Right hindlimb (tissue), 1 donor: Measurements from ENCODE around the gene USP53.
"Not testable (repeated sequence)": the region's sequence is repeated elsewhere in the genome, so short reads cannot be mapped to it uniquely, and the experiment has no call there.

Source experiments
- DNase-seq: peaks from one replicate; pipeline ENCODE4 v3.0.0-alpha.2; 2018

USP53 gene

GRCh38 chr4:119279945-119280344 is 67.4 kb downstream of the USP53 start:
- DNase-seq = not testable (repeated sequence)

- no peak for DNase-seq
These were observed 68.9 kb downstream of the USP53 start for GRCh38 chr4:119281393-119281792.

- no peak for DNase-seq
These were observed 72.6 kb downstream of the USP53 start for GRCh38 chr4:119284876-119285780.

DNA sequence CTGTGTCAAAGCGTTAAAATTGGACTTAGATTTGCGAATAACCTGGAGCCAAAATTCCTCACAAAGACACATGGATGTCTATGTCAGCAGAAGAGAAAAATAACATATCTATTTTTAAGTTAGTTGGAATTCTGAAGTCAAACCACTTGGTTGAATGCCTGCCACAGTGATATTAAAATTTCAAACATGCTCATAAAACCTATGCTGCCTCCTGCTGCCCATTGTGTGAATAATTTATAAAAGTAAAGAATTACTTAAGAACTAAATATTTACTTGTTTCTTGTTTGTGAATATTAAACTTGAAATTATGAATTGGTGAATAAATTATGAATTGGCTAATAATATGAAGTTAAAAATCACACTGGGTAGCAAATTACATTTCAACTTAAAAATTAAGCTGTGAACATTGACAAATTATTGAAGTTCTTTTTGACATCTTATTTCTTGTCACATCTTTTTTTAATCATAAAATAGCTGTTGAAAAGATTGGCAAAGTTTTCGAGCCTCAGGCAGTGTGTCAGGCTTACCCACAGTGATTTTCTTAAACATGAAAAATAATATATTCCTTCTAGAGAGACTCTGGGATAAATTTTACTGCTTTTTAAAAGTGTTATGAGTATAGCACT is 74.0 kb downstream of the USP53 start:
- DNase-seq = no peak

DNA sequence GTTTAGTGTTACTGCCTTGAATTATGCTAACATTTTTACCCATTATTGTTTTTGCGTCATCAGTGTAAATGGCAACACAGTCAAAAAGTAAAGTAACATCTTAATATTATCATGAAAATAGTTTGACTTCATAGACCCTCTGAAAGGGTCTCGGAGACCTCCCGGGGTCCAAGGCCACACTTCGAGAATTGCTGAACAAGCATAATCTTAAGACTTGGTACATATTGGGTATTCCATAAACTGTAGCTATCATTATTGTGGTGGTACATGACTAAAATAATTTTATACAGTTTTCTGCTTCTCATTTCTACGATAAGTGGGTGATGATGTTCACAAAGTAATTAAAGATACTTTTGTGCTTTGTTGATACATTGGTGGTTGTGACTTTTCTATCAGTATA is 76.8 kb downstream of the USP53 start:
- no peak for DNase-seq

- DNase-seq = no peak
These were observed 78.1 kb downstream of the USP53 start for GRCh38 chr4:119290598-119290997.

- DNase-seq = no peak
These were observed 83.8 kb downstream of the USP53 start for GRCh38 chr4:119296356-119296755.

DNA sequence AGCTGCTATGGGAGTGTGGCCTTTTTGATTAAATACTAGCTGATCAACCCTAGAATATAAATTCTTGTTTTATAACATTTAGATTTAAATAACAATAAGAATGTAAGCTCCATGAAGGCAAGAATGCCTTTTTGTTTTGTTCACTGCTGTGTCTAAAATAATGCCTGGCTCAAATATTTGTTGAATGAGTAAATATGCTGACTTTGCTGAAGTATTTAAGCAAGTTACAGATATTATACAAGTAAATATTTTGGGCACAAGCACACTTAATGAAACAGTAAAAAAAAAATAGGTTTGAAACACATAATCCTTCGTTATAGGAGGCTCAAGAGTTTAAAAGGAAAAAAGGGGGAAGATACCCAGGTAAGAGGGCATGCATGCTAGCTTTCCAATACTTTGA is 85.3 kb downstream of the USP53 start:
- DNase-seq = no peak

GRCh38 chr4:119299260-119299671 is 86.8 kb downstream of the USP53 start:
- DNase-seq = no peak

- no peak for DNase-seq
These were observed 87.2 kb downstream of the USP53 start for GRCh38 chr4:119299741-119300100.

DNA sequence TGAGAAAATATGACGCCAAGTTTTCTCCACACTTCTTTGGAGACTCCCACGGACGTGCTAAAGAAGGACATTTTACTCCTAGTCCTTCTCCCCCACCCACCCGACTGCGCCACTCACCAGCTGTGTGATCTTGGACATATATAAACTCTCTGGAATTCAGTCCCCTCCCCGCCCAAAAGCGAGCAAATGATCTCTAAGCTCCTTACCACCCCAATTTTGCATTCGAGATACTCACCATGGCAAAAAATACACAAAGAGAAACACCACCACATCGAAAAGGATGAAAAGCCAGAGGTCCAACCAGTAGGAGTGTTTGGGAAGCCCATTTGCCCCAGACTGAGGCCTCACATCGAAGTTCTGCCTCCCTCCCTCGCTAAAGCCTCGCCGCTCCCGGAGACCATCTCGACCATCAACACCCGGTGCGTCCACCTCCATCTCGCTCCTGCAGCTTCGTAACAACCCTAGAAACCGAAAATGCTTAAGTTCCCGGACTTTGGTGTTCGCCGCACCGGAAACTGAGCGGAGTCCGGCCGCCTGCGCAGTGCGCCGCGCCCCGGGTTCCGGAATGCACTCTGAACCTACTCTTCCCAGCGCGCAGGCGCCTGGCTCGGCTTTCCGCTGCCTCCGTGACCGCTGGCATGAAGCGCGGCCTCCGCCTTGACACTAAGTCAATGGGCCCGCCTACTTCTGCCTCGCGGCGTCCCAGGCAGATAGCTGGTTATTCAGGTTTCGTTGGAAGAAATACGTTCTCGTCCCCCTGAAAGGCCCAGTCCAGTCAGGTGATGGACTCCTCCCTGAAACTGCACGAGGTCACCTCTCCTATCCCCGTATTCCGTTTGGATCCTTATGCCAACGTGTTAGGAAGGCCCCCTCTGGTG is 87.8 kb downstream of the USP53 start:
- DNase-seq = peak; percentile 93

DNA sequence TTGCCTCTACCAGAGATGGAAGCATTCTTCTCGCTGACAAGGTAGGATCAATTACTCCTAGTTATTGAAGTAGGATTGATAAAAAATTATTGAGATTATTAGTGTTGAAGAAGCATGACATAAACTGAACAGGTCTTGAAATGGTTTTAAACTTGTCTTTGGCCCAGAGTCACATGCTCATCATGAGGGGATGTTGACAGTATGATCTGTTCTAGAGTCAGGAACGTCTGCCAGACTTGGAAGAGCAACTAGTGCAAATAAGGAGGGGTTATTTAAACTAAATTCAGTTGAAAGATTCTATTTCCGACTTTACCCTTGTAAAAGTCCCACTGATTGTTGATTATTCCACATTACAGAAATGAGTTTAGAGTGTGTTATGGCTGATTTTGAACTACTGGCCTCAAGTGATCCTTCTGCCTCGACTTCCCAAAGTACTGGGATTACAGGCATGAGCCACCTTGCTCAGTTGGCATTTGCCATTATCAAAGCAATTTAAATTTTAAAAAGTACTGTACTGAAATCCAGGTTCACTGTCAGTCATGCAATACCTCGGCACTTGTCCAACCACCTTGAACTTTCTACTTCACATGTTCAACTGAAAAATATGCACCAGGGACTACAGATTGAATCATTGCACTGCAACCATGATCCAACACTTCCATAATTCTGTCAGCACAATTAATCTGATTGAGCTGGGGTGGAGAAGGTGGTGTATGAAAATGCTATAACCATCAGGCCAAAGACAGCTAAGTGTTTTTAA is 89.7 kb downstream of the USP53 start:
- no peak for DNase-seq

- DNase-seq = no peak
These were observed 91.2 kb downstream of the USP53 start for GRCh38 chr4:119303587-119304305.

GRCh38 chr4:119304431-119304830 is 91.9 kb downstream of the USP53 start:
- no peak for DNase-seq

DNA sequence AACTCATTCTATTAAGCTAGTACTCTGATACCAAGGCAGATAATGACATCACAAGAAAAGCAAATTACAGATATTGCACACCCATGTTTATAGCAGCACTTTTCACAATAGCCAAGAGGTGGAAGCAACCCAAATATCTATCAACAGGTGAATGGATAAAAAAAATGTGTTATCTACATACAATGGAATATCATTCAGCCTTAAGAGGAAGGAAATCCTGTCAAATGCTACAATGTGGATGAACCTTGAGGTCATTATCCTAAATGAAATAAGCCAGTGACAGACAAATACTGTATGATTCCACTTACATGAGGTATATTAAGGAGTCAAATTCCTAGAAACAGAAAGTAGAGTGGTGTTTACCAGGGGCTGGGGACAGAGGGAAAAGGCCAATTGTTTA is 95.1 kb downstream of the USP53 start:
- no peak for DNase-seq

GRCh38 chr4:119310826-119311225 is 98.3 kb downstream of the USP53 start:
- no peak for DNase-seq

DNA sequence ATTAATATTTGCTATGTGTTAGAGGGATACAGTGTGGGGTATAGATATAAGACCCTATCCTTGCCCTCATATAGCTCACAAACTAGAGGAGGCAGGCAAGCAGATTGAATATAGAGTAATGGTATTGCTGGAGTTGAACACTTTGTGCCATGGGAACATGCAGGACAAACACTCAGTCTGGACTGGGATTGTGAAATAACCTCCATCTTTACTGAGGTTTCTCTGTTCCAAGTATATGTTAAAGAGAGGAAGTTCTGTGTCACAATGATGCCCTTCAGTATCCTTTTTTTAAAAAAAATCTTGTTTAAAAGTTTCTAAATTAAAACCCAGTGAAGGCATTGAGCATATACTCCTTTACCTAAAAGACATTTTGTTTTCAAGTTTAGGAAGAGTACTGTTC is 100.7 kb downstream of the USP53 start:
- DNase-seq = no peak

DNA sequence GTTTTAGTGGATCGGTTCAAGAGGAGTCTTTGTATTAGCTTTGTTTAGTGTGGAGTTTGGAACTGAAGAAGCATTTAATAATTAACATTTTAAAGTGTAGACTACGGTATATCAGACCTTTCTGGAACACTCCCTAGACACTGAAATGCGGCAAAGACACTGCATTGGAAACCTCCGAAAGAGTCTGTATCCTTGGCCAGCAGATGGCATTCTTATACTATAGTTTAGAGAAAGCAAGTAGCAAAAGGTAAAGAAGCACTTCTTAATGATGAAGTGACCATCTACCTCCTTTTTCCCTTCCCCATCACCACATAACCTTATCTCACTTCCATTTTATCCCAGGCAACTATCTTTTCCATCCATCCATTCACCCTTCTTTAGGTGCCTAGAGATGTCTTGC is 101.8 kb downstream of the USP53 start:
- no peak for DNase-seq

- no peak for DNase-seq
These were observed 102.5 kb downstream of the USP53 start for GRCh38 chr4:119315036-119315435.

DNA sequence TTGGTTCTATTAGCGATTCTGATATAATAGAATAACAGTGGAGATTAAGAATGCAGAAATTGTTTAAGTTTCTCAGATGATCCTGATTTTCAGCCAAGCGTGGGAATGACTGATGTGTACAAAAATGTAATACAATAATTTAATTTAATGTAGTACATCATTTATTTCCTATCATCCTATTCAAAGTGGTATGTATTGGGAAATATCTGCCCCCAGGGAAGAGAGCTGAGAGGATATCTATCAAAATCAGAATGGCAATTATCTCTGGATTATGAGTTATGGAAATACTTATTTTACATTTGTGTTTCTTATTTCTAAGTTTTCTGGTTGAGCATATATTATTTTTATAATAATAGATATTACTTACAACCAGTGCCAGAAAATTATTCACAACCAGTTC is 105.5 kb downstream of the USP53 start:
- DNase-seq = no peak

DNA sequence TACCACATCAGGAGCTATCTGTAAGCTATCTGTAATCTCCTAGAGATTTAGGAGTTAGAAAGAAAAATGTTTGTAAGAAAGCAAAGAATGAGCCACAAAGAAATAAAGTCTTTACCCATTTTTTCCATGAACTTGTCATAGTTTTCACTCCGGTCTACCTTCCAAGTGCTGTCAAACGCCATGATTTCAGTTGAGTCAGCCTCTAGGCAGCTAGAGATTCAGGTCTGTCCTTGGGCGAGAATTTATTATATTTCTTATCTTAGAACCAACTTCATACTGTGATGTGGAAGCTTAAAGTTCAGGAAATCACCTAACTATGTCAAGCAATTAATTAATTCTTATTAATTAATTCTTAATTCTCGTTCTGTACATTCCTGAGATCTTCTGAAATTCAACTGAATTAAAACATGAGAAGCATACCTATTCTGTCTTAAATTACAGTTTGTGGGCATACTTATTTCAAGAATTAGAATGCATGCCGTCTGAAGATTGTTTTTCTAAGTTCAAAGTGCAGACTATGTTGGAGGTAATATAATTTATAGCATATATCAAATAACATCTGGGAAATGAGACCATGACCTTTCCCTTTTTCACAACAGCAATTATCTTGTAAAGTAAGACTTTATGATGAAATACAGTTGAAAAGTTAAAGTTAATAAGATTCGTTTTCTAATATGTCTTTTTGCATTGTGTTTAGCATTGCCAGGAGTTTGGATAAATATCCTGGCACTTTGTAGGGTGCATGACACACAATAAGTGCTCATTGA is 109.6 kb downstream of the USP53 start, which contains the start of gene FABP2:
FABP2 (minus strand) TSS at position 218 of the 767 bp plus-strand sequence; CDS start at position 182, 36 bp downstream.
- no peak for DNase-seq
